Muscle layer of colon (tissue), 2 donors: ENCODE results near the gene PIBF1.

Source experiments
- H3K27ac ChIP-seq: one replicate; pipeline ENCODE4 v1.7.0; 2013; ENCODE audit warnings: low read depth, mild to moderate bottlenecking, low read length, moderate library complexity
- H3K27me3 ChIP-seq, 2 donors: one replicate each; pipeline ENCODE4 v1.7.0; 2013; ENCODE audit warnings: low read length in 2 of 2, mild to moderate bottlenecking in 2 of 2; ENCODE audit not compliant: insufficient read depth in 2 of 2, control insufficient read depth in 1 of 2
- H3K36me3 ChIP-seq: one replicate; pipeline ENCODE4 v1.7.0; 2013; ENCODE audit warnings: mild to moderate bottlenecking, low read length; ENCODE audit not compliant: insufficient read depth
- H3K4me1 ChIP-seq: one replicate; pipeline ENCODE4 v1.7.0; 2013; ENCODE audit warnings: mild to moderate bottlenecking, low read length; ENCODE audit not compliant: insufficient read depth
- H3K4me3 ChIP-seq, 2 donors: one replicate each; pipeline ENCODE4 v1.7.0; 2013; ENCODE audit warnings: low read length in 2 of 2, low read depth in 1 of 2, mild to moderate bottlenecking in 1 of 2, moderate library complexity in 1 of 2
- H3K9ac ChIP-seq: one replicate; pipeline ENCODE4 v1.7.0; 2013; ENCODE audit warnings: low read length
- H3K9me3 ChIP-seq: one replicate; pipeline ENCODE4 v1.7.0; 2013; ENCODE audit warnings: mild to moderate bottlenecking, low read length
- donor health status: abdominal sarcoma.
- donor health status: Adenocarcinoma of cecum.

The PIBF1 gene, protein sequence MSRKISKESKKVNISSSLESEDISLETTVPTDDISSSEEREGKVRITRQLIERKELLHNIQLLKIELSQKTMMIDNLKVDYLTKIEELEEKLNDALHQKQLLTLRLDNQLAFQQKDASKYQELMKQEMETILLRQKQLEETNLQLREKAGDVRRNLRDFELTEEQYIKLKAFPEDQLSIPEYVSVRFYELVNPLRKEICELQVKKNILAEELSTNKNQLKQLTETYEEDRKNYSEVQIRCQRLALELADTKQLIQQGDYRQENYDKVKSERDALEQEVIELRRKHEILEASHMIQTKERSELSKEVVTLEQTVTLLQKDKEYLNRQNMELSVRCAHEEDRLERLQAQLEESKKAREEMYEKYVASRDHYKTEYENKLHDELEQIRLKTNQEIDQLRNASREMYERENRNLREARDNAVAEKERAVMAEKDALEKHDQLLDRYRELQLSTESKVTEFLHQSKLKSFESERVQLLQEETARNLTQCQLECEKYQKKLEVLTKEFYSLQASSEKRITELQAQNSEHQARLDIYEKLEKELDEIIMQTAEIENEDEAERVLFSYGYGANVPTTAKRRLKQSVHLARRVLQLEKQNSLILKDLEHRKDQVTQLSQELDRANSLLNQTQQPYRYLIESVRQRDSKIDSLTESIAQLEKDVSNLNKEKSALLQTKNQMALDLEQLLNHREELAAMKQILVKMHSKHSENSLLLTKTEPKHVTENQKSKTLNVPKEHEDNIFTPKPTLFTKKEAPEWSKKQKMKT

DNA sequence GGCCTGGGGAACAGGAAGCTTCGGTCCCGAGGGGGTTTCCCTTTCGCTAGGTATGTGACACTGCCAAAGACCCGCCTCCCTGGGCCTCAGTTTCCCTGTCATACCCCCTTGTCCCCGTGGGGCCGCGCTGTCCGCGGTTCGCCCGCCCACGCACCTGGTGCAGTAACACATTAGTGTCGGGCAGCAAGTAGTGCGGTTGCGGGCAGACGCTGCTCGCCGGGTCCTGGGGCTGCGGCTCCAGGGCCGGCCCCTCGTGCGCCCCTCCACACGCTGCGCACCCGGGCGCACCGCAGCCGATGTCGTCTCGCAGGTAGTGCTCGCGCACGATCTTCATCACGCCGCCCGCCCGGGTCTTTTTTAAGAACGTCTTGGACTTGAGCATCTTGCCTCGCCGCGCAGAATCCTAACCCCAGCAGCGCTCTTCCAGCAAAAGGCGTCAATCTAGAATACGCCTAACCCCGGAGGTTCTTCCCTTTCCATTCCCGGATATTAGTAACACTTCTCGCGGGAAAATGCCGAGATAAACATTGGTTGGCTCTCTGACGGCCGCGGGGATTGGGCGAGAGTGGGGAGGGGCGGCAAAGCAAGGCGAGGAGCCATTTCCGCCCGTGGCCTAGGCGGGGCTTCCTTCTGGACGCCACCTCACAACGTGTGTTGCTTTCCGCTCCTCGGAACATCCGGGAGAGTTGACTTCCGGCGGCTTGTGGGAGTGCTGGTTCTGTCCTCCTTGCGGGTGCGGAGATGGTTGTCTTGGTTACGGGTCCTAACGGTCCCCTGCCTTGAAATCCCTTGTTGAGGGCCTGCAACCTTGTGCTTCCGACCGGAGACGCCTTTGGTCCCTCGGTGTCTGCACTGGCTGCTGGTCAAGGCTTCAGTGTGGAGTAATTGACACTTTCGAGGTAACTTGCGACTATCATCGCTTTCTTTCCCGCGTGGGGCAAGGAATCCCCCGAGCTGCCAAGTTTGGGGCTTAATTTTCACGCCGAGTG lies at the start of gene PIBF1, which contains the start of gene DIS3:
TSS of gene PIBF1 (plus strand) at position 683 of the 989 bp plus-strand sequence. CDS start 1,337 bp downstream, outside the sequence.
TSS of gene DIS3 (minus strand) at position 450 of the 989 bp plus-strand sequence. CDS start at position 382, 68 bp downstream.
- H3K9me3 ChIP-seq = no peaks in the 10 kb centered on the region
- peaks cover 15% of the 10 kb centered on the region for H3K36me3 ChIP-seq
- H3K4me3 ChIP-seq = peak within 1 kb of the TSS; percentile 87 to 93
- H3K9ac ChIP-seq = peak within 1 kb of the TSS; percentile 81
- peaks cover 33% of the 10 kb centered on the region for H3K4me1 ChIP-seq
- peak within 1 kb of the TSS; percentile 79 for H3K27ac ChIP-seq
- H3K27me3 ChIP-seq = no peaks in the 10 kb centered on the region

DNA sequence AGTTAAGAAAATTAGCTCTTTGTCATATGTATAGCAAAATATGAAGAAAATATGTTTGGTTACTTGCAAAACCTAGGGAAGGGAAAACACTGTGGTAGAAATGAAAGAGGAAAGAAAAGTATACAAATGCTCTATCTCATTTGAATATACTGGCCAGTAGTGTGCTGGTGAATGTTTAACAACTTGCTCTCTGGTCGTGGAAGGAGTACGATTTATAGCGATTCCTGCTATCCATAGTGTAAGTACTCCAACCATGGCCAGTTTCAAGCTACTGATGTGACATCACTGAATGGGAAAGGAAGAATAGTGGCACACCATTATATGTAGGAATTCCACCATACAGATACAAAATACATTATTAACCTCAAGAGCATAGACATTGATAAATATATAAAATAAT lies 44.9 kb upstream of the PIBF1 start:
- H3K27ac ChIP-seq = no peak overlapping the region
- no peaks in the 10 kb centered on the region for H3K36me3 ChIP-seq
- H3K9ac ChIP-seq = no peak overlapping the region
- no peaks in the 10 kb centered on the region for H3K4me1 ChIP-seq
- H3K9me3 ChIP-seq = no peaks in the 10 kb centered on the region
- H3K4me3 ChIP-seq = no peak overlapping the region
- H3K27me3 ChIP-seq = no peaks in the 10 kb centered on the region

DNA sequence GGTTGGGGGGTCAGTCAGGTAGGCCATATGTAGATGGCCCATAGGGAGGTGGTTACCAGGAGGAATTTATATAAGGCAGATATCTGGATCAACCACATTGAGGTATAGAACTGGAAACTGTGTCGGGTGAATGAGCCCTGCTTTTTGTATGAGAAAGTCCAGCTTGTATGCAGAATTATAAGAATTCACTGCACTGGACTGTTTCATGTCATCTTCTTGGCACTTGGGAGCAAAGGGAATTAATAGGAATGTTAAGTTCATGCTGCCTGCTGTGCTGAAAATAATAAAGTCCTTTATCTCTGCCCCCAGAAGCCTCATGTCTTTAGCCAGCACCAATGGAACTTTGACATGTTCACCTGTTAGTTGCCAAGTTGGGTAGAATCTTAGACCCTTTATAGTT lies 41.9 kb upstream of the PIBF1 start:
- Histone ChIP-seq H3K27me3 (no peaks in the 10 kb centered on the region), H3K27ac (no peak overlapping the region), H3K4me1 (no peaks in the 10 kb centered on the region), H3K9me3 (no peaks in the 10 kb centered on the region), H3K36me3 (no peaks in the 10 kb centered on the region), H3K4me3 (no peak overlapping the region), H3K9ac (no peak overlapping the region)

DNA sequence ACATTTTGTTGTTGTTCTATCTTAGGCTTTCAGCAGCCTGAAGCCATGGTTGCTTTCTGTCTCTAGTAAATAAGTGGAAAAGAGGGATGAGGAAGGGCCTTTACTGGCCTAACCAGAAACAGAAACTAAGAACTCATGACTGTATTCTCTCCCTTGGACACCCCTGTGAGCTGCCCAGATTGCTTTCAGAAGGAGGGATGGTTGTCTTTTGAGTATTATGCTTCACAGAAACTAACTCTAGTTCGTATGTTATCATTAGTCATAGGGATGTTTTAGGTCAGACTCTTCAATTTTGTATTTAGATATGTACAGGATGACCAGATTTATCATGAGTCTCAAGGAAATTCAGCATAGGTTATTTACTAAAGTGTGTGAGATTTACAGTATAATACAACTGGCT lies 36.7 kb upstream of the PIBF1 start:
- Histone ChIP-seq H3K4me1 (no peaks in the 10 kb centered on the region), H3K9ac (no peak overlapping the region), H3K27me3 (no peaks in the 10 kb centered on the region), H3K9me3 (no peaks in the 10 kb centered on the region), H3K4me3 (no peak overlapping the region), H3K27ac (no peak overlapping the region), H3K36me3 (peaks cover 7% of the 10 kb centered on the region)

DNA sequence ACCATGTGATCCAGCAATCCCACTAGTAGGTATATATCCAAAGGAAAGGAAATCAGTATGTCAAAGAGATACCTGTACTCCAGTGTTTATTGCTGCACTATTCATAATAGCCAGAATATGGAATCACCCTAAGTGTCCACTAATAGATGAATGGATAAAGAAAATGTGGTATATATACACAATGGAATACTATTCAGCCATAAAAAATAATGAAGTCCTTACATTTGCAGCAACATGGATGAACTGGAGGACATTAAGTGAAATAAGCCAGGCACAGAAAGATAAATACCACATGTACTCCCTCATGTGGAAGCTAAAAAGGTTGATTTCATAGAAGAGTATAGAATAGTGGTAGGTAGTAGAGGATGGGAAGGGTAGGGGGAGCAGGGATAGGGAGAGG lies 30.7 kb upstream of the PIBF1 start:
- no peak overlapping the region for H3K4me3 ChIP-seq
- no peaks in the 10 kb centered on the region for H3K9me3 ChIP-seq
- no peak overlapping the region for H3K27ac ChIP-seq
- no peaks in the 10 kb centered on the region for H3K27me3 ChIP-seq
- H3K36me3 ChIP-seq = peaks cover 21% of the 10 kb centered on the region
- no peak overlapping the region for H3K9ac ChIP-seq
- H3K4me1 ChIP-seq = no peaks in the 10 kb centered on the region

DNA sequence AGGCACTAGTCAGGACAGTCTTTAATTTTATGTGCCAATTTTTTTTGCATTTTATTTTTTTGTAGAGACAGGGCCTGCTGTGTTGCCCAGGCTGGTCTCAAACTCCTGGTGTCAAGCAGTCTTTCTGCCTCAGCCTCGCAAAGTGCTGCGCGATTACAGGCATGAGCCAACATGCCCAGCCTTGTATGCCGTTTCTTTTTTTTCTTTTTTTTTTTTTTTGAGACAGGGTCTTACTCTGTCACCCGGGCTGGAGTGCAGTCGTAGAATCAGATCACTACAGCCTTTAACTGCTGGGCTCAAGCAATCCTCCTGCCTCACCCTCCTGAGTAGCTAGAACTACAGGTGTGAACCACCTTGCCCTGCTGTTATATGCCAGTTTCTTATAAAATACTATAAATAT lies 27.8 kb upstream of the PIBF1 start:
- no peak overlapping the region for H3K9ac ChIP-seq
- no peak overlapping the region for H3K27ac ChIP-seq
- no peaks in the 10 kb centered on the region for H3K27me3 ChIP-seq
- no peak overlapping the region for H3K4me3 ChIP-seq
- H3K36me3 ChIP-seq = peaks cover 22% of the 10 kb centered on the region
- H3K9me3 ChIP-seq = no peaks in the 10 kb centered on the region
- H3K4me1 ChIP-seq = no peaks in the 10 kb centered on the region

DNA sequence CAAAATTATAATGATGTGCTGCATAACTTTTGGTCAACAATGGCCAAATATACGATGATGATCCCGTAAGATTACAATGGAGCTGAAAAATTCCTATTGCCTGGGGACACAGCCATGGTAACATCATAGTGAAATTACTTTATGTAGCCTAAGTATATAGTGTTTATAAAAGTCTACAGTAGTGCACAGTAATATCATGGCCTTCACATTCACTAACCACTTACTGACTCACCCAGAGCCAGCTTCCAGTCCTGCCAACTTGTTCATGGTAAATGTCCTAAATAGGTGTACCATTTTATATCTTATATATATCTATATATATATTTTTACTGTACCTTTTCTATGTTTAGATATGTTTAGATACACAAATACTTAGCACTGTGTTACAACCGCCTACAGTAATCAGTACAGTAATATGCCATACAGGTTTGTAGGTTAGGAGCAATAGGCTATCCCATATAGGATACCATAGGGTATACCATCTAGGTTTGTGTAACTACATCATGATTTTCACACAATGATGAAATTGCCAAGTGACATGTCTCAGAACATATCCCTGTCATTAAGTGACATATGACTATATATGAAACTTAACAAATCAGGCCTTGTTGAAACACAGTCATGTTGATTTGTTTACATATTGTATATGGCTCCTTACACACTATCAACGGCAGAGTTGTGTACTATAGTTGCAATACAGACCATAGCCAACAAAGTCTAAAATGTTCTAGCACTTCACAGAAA lies 24.0 kb upstream of the PIBF1 start:
- Histone ChIP-seq H3K4me3 (no peak overlapping the region), H3K9me3 (no peaks in the 10 kb centered on the region), H3K36me3 (peaks cover 42% of the 10 kb centered on the region), H3K9ac (no peak overlapping the region), H3K27ac (no peak overlapping the region), H3K4me1 (no peaks in the 10 kb centered on the region), H3K27me3 (no peaks in the 10 kb centered on the region)

DNA sequence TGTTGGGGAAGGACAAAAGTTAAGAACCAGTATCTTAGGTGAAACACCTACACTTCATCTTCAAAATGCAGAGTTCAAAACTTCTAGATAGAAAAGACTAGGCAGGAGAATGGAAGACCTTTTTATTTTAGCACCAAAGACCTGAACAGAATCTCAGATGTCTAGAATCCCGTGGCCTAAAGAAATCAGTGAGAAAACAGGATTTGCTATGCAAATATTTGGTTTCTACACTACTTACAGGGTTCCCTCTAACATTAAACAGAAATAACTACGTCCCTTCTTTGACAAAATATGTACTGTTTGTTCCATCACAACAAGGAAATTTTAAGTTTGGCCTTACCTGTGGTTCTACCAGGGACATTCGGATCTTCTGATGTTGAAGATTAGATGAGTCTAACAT lies 21.7 kb upstream of the PIBF1 start:
- Histone ChIP-seq H3K36me3 (peaks cover 58% of the 10 kb centered on the region), H3K9me3 (no peaks in the 10 kb centered on the region), H3K9ac (no peak overlapping the region), H3K27me3 (no peaks in the 10 kb centered on the region), H3K4me3 (no peak overlapping the region), H3K4me1 (no peaks in the 10 kb centered on the region), H3K27ac (no peak overlapping the region)

DNA sequence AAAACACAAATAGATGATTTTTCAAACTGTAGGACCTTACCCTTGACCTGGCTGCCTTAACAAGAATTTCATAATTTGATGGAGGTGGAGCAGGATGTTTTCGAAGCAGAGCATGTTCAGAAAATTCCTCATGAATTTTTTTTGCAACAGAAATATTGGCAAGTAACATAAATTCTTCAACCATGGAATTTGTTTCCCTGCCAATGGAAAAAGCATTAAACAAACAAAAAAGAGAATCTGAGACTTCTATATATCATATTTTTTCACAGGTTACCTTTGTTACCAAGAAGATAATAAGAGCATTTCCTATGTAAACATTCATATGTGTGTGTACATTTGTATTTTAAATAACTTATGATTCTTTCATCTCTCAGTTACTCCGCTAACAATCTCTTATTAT lies 18.5 kb upstream of the PIBF1 start:
- Histone ChIP-seq H3K27me3 (no peaks in the 10 kb centered on the region), H3K4me3 (no peak overlapping the region), H3K9me3 (no peaks in the 10 kb centered on the region), H3K27ac (no peak overlapping the region), H3K9ac (no peak overlapping the region), H3K4me1 (no peaks in the 10 kb centered on the region), H3K36me3 (peaks cover 83% of the 10 kb centered on the region)

DNA sequence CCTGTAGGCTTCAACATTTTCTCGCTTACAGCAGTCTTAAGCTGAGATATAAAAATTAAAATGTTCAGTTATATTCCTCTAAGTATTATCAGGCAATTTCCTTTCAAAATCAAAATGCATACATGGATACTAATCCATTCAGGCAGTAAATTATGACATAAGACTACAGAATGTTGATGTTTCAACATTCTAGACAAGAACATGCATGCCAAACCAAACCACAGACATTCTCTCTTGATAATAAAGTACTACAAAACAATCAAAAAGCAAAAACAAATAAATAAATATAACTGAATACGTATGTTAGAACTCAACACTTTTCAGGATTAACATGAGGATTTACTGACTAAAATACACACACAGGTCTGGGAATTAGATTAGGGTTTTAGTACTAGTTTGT lies 7.9 kb upstream of the PIBF1 start:
- Histone ChIP-seq H3K27me3 (no peaks in the 10 kb centered on the region), H3K36me3 (peaks cover 72% of the 10 kb centered on the region), H3K4me3 (no peak overlapping the region), H3K9me3 (no peaks in the 10 kb centered on the region), H3K9ac (no peak overlapping the region), H3K4me1 (peaks cover under 1% of the 10 kb centered on the region), H3K27ac (no peak overlapping the region)
